Psoas muscle (tissue), 8 donors: ENCODE data around the gene SPAG17. TPM values are rescaled to one million over a fixed set of nuclear protein-coding genes. Genes with fewer than 3 reads are reported as not detected.
A peak's percentile ranks its signal among the peaks of the same experiment; 100 is the strongest.

Experiments
- ATAC-seq, 4 donors: fragments of 200-7000 bp; cut with Tn5 transposase; one replicate each; pipeline ENCODE4 v1.9.1; 2020; ENCODE audit warnings: moderate library complexity in 3 of 4, mild to moderate bottlenecking in 2 of 4
- DNase-seq, 2 donors: peaks; one replicate each; pipeline ENCODE4 v3.0.0-alpha.2; 2020
- H3K27ac ChIP-seq: fragments of 200-600 bp; one replicate; pipeline ENCODE4 v1.8.0; 2022
- H3K27me3 ChIP-seq, 3 donors: fragments of 200-600 bp in 1 of 3; one replicate each; pipeline versions ENCODE4 v1.6.1 to v1.8.0; 2013 to 2022; ENCODE audit warnings: low read length in 2 of 3, mild to moderate bottlenecking in 2 of 3, moderate library complexity in 1 of 3; ENCODE audit not compliant: insufficient read depth in 3 of 3
- H3K36me3 ChIP-seq, 2 donors: fragments of 200-600 bp in 1 of 2; one replicate each; pipeline versions ENCODE4 v1.6.1 to v1.8.0; 2013 to 2022; ENCODE audit warnings: low read depth in 1 of 2, mild to moderate bottlenecking in 1 of 2, moderate library complexity in 1 of 2; ENCODE audit not compliant: insufficient read depth in 1 of 2
- H3K4me1 ChIP-seq: fragments of 200-600 bp; one replicate; pipeline ENCODE4 v1.8.0; 2022
- H3K4me3 ChIP-seq: fragments of 200-600 bp; one replicate; pipeline ENCODE4 v1.8.0; 2022; ENCODE audit warnings: mild to moderate bottlenecking
- H3K9me3 ChIP-seq: fragments of 200-600 bp; one replicate; pipeline ENCODE4 v1.8.0; 2022
- WGBS, 3 donors: extraction: QIAGEN DNeasy Blood & Tissue Kit; methylation state at CpG; one replicate each; pipeline versions ENCODE4 v1.1.6 to v1.1.7; 2013; 5-methylcytosine and 5-hydroxymethylcytosine counted together
- intact Hi-C, 2 donors: fragments of 100-400 bp; cut with DNase I; formaldehyde crosslinking; loops; one replicate each; pipeline versions ENCODE4 v1.11.0 to v1.14.2; 2022
- polyA plus RNA-seq, 3 donors: library from polyadenylated mRNA; stranded (reverse); fragments of 200-250 nt; gene quantifications; one replicate each; pipeline ENCODE4 v1.2.3, GENCODE V29; 2013
- total RNA-seq, 4 donors: library from RNA; stranded (reverse); fragmentation: NEBNext Ultra II Directional in 2 of 4; extraction: Animal tissue kit (Norgen Biotek cat#: 25700) in 2 of 4; gene quantifications; one replicate each; pipeline versions ENCODE4 v1.2.1 to v1.2.4, GENCODE V29; 2021 to 2023
- TF ChIP-seq, protein P1 (sequence below): fragments of 200-600 bp; IDR thresholded peaks from one replicate; pipeline ENCODE4 v1.8.0; 2022; ENCODE audit warnings: antibody characterized with exemption
- donor health status: healthy with polysubstance abuse.
- donor health status: DM: no; HTN: no; CAD: no; lungs with moderate emphysema.
- donor health status: Bipolar disorder and iron deficiency.
- donor health status: healthy.
- donor health status: DM: yes; HTN: yes; CAD: no.
- donor health status: DM: no; HTN: no; CAD: no.
- donor health status: DM: no; HTN: no; CAD: no.
- donor health status: DM: yes; HTN: yes; CAD: no.

Gene SPAG17
- total and polyA plus RNA-seq, 7 donors: 0.03 to 0.46 (median 0.09) TPM; not detected in 3

DNA sequence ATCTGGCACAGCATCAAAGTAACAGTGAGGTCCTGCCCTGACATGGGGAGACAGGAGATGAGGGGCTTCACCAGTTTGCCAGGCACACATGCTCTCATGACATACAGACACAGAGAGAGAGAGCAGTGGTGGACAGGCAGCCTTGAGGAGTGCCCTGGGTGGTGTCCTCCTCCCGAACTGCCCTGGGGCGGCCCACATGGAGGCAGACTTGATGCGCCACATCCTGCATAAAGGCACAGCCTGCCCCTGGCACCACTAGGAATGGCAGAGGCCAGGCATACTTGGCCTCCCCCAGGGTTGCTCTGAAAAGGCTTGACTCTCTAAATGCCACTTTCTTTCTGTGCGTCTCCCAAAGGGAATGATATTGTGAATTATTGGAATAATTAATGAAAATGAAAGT is 67.5 kb downstream of the SPAG17 start:
- Histone ChIP-seq H3K9me3 (no peaks in the 10 kb centered on the region), H3K27me3 (peaks cover 0 to 2% (median 0%) of the 10 kb centered on the region in 3 donors), H3K4me3 (no peak overlapping the region), H3K36me3 (no peaks in the 10 kb centered on the region), H3K27ac (no peak overlapping the region), H3K4me1 (no peaks in the 10 kb centered on the region)
- DNase-seq (no peak), ATAC-seq (no peak)
- TF ChIP-seq, protein P1, sequence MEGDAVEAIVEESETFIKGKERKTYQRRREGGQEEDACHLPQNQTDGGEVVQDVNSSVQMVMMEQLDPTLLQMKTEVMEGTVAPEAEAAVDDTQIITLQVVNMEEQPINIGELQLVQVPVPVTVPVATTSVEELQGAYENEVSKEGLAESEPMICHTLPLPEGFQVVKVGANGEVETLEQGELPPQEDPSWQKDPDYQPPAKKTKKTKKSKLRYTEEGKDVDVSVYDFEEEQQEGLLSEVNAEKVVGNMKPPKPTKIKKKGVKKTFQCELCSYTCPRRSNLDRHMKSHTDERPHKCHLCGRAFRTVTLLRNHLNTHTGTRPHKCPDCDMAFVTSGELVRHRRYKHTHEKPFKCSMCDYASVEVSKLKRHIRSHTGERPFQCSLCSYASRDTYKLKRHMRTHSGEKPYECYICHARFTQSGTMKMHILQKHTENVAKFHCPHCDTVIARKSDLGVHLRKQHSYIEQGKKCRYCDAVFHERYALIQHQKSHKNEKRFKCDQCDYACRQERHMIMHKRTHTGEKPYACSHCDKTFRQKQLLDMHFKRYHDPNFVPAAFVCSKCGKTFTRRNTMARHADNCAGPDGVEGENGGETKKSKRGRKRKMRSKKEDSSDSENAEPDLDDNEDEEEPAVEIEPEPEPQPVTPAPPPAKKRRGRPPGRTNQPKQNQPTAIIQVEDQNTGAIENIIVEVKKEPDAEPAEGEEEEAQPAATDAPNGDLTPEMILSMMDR: no peak
- intact Hi-C loops: no loop called here
- WGBS, 3 donors: 83 to 91% (median 87%) methylated on average over 4 of the region's 4 CpGs

DNA sequence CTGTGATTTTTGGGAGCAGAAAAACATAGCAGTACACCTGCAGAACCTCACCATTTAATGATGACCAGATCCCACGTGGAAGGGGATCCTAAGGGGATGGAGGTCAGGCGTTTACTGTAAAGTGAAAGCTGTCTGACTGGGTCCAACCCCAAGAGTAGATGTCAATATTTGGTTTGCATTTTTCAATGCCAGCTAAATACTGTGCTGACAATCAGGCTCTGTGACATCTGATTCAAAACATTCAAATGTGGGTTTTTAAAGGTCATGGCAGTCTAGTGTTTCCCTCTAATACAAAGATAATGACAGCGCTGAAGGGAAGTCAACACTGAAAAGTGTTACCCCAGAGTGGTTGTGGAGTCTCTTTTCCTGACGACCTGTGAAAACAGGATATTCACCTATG is 68.1 kb downstream of the SPAG17 start:
- no peak for DNase-seq
- Histone ChIP-seq H3K36me3 (no peaks in the 10 kb centered on the region), H3K27ac (no peak overlapping the region), H3K4me3 (no peak overlapping the region), H3K9me3 (no peaks in the 10 kb centered on the region), H3K27me3 (peaks cover 0 to 2% (median 0%) of the 10 kb centered on the region in 3 donors), H3K4me1 (no peaks in the 10 kb centered on the region)
- WGBS, 3 donors: 62 to 70% (median 68%) methylated on average over 4 of the region's 4 CpGs
- intact Hi-C loops: no loop called here
- ATAC-seq: no peak
- TF ChIP-seq, protein P1: no peak

DNA sequence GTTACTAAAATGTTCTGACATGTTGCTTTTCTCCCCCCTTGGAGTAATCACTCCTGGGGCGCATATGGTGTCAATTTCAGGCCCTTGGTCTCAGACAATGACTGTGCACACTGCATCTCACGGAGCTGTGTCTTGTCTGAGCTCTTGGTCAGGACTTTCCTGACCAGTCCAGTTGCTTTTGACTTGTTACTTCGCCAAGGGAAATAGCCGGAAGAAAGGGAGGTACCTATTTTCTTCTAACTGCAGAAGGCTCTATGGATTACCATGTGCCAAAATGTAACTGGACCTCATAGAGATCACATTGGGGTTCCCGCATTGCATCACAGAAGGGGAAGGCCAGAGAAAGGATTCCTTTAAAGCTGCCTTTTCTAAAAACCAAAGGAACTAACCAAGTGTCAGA is 68.6 kb downstream of the SPAG17 start:
- DNase-seq: no peak
- Histone ChIP-seq H3K27ac (no peak overlapping the region), H3K4me3 (no peak overlapping the region), H3K36me3 (no peaks in the 10 kb centered on the region), H3K27me3 (peaks cover 0 to 2% (median 0%) of the 10 kb centered on the region in 3 donors), H3K4me1 (no peaks in the 10 kb centered on the region), H3K9me3 (no peaks in the 10 kb centered on the region)
- intact Hi-C loops: no loop called here
- peak in 3 of 4 donors; percentile 35 to 60 (median 52) for ATAC-seq
- TF ChIP-seq, protein P1: no peak
- 51 to 73% (median 52%) methylated on average over 5 of the region's 5 CpGs for WGBS, 3 donors

DNA sequence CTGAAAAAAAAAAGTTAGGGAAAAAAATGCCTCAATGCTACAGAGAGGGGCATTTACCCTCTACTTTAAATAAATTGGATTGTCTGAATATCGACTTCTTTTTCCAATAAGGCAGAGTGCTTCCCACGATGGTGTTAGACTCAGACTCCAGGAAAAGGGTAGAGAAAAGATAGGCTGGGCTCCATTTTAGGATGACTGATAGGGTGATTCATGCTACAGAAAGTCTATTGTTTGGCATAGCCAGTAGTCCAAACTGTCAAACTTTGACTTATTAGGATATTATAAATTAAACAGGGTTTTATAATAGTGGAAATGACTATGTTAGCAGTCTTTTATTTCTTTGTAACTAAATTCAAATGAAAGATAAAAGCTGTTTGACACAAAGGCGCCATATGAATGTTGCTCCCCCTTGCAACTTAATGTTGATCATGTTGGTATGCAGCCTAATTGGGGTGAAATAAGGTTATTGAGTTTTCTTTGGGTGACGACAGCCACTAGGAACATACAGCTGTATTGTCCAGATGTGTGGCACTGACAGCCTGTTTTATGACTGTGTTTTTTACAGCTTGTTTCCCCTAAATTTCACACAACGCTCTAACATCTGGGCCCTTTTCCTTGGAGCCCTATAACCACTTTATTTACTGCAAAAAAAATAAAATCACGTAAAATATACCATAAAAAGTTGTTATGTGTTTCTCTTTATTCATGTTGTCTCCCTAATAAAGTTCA is 69.3 kb downstream of the SPAG17 start:
- TF ChIP-seq, protein P1: no peak
- Histone ChIP-seq H3K27ac (no peak overlapping the region), H3K9me3 (no peaks in the 10 kb centered on the region), H3K36me3 (no peaks in the 10 kb centered on the region), H3K4me3 (no peak overlapping the region), H3K4me1 (no peaks in the 10 kb centered on the region), H3K27me3 (peaks cover 0 to 2% (median 0%) of the 10 kb centered on the region in 3 donors)
- no peak for ATAC-seq
- no peak for DNase-seq
- intact Hi-C loops: no loop called here
- 54 to 59% (median 55%) methylated on average over 6 of the region's 6 CpGs for WGBS, 3 donors

DNA sequence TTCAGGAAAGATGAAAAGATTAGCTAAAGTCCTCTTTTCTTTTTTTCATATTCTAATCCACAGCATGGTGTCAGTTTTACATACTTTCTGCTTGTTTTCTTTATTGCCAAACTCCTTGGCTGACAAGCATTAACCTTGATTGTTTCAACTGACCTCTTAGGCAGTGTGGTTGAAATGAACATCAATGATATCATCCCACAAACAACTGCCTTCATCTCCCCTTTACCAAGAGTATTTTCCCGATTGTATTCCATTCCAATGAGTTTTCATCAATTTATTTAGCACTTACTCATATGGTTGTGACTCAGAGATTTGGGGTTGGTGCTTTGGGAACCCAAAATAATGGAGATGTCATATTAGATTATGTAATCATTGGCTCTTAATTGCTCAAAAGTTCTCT is 71.8 kb downstream of the SPAG17 start:
- 49 to 58% (median 51%) methylated on average over 1 of the region's 1 CpG for WGBS, 3 donors
- no peaks in the 10 kb centered on the region for H3K9me3 ChIP-seq
- DNase-seq (no peak), ATAC-seq (no peak)
- H3K4me1 ChIP-seq: no peaks in the 10 kb centered on the region
- H3K4me3 ChIP-seq: no peak overlapping the region
- H3K27me3 ChIP-seq: peaks cover 0 to 2% (median 0%) of the 10 kb centered on the region in 3 donors
- H3K27ac ChIP-seq: no peak overlapping the region
- TF ChIP-seq, protein P1: no peak
- intact Hi-C loops: no loop called here
- no peaks in the 10 kb centered on the region for H3K36me3 ChIP-seq
